ENCODE data around the gene MIAT.
"Not testable (repeated sequence)": the region's sequence is repeated elsewhere in the genome, so short reads cannot be mapped to it uniquely, and the experiment has no call there.

MIAT gene

DNA sequence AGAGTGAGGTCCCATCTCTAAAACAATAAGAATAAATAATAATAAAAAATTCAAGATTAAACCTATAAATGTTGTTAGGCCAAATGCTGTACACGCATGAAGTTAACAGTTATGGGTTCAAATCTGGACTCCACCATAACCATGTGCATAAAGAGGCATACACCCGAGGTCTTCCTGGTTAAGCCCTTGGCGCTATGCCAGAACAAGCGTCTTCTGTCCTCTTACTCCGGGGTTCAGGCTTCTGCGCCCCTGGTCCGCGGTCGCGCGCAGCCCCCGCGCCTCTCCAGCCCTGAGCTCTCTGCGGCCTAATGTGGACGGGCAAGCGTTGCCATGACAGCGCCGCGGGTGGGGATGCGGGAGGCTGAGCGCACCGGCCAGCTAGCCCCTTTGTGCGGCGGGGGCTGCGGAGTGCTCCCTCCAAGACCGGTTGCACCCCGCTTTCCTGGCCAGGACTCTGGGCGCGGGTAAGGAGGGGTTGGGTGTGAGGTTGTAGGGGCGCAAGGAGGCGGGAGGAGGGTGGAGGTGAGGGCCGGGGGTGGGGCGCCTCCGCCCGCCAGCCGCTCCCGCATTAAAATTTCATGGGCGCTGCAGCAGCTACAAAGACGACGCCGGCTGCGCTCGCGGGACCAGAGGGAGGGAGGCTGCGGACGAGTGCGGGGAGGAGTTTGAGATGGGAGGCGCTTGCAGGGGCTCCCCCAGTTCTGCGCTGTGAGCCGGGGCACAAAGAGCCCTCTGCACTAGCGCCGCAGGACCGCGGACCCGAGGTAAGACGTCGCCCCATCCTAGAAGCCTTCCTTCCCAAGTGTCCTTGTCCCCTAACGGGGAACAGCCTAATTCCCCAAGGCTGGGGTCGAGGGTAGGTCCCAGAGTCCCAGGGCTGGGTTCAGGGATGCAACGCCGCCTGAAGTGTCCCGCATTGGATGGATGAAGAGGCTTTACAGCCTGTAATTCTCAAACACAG is at the start of gene MIAT:
Gene MIAT (plus strand): TSS at position 698 of the 961 bp plus-strand sequence.
- H3K4me1 ChIP-seq: peaks cover 26 to 51% (median 31%) of the 10 kb centered on the region in 10 experiments
- no peaks in the 10 kb centered on the region for H3K36me3 ChIP-seq
- peak within 1 kb of the TSS in 6 of 11 experiments; percentile 19 to 59 (median 38); a peak in 10 of 22 replicates for H3K27ac ChIP-seq
- H4K20me1 ChIP-seq: no peaks in the 10 kb centered on the region; a peak in 1 of 22 replicates
- peaks cover 22 to 51% (median 35%) of the 10 kb centered on the region in 11 experiments for H3K27me3 ChIP-seq
- H3K9me3 ChIP-seq (replicated peaks in 1 of 11): no peaks in the 10 kb centered on the region
- peak within 1 kb of the TSS in 10 of 11 experiments; percentile 25 to 71 (median 49); a peak in 15 of 22 replicates for H3K9ac ChIP-seq
- H3K4me3 ChIP-seq: peak within 1 kb of the TSS; percentile 45 to 66 (median 51)
- no peak for TF ChIP-seq Cebpa-rat (IDR thresholded peaks at IDR 0.05)
- peak within 1 kb of the TSS; percentile 86 to 98 (median 95) for H3K4me2 ChIP-seq

DNA sequence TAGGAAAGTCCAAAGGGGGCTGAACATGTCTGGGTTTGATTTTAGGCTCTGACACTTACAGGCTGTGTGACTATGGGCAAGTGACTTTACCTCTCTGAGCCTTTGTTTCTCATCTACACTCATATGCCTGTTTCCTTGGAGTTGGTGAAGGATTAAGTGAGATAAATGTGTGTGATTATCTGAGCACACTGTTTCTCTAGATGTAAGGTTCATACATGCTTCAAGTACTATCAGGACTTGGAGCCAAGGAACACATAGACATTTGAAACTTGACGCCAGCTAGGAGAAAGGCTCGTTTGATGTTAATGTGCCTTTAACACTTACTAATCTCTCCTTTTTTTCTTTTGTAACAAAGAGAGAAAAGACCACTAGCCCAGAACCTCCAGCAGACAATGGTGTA is 49.3 kb upstream of the MIAT start:
- TF ChIP-seq Cebpa-rat (IDR thresholded peaks at IDR 0.05): no peak
- H3K4me2 ChIP-seq: peak overlapping the region in 5 of 11 experiments; percentile 5 to 79 (median 28); a peak in 5 of 22 replicates

DNA sequence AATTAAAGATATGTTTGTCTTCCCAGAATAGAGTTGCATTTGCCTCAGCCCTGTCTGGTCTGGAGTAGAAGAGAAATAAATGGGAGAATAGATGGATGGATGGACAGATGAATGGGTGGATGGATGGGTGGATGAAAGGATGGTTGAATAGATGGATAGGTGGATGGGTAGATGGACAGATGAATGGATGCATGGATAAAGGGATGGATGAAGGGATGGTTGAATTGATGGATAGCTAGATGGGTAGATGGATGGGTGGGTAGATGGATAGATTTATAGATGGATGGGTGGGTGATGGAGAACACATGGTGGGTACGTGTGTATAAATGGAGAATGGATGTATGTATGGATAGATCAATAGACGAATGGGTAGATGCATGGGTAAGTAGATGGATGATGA is 48.1 kb upstream of the MIAT start:
- Histone ChIP-seq H3K27ac (peak overlapping the region in 9 of 11 experiments; percentile 77 to 92 (median 84); a peak in 16 of 22 replicates), H4K20me1 (no peaks in the 10 kb centered on the region), H3K4me3 (no peak overlapping the region), H3K36me3 (no peaks in the 10 kb centered on the region), H3K4me2 (peak overlapping the region; percentile 62 to 84 (median 80)), H3K27me3 (no peaks in the 10 kb centered on the region), H3K9me3 (replicated peaks in 1 of 11) (no peaks in the 10 kb centered on the region), H3K9ac (peak overlapping the region in 5 of 11 experiments; percentile 55 to 80 (median 73); a peak in 5 of 22 replicates), H3K4me1 (peaks cover 44 to 91% (median 77%) of the 10 kb centered on the region in 10 experiments)
- no peak for TF ChIP-seq Cebpa-rat (IDR thresholded peaks at IDR 0.05)

More for the DNA sequence above, 49.3 kb upstream of the MIAT start:
- Histone ChIP-seq H3K4me3 (no peak overlapping the region), H3K27me3 (no peaks in the 10 kb centered on the region), H3K9ac (no peak overlapping the region; a peak in 1 of 22 replicates), H3K4me1 (peaks cover 40 to 83% (median 69%) of the 10 kb centered on the region in 10 experiments), H3K36me3 (no peaks in the 10 kb centered on the region), H3K27ac (peak overlapping the region in 8 of 11 experiments; percentile 10 to 92 (median 78); a peak in 11 of 22 replicates), H3K9me3 (replicated peaks in 1 of 11) (no peaks in the 10 kb centered on the region), H4K20me1 (no peaks in the 10 kb centered on the region)

DNA sequence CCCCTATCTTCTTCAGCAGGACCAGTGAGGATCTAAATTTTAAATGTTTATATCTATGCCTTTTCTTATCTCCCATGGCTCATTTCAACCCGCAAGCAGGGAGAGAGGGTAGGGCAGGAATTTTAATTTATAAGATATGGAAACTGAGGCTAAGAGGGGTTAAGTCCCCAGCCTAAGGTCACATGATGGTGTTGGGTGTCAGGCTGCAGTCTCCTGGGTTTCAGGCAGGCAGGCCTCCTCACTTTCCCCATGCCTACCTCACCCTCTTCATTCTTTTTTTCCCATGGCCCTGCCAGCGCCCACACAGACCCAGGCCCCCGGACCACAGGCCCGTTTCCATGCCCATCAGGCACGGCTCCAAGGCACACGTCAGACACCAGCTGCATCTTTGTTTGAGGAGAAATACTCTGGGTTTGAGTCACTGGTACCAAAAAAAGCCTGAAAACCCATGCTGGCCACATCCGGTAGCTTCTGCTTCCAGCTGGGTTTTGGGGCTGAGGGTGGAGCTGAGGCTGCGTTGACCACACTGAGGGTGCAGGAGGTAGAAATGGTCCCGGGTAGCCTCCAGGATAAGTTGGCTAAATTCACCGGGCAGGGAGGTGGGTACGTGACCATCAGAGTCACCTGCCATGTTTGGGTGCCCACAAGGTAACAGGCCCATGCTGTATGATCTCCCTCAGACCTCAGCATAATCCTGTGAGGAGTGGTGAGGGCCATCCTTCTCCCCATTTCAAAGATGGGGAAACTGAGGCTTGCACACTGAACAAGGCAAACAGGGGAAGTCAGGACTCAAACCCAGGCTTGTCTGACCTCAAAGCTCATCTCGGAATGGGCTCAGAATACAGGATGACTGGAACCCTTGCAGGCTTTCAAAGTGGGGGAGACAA is 47.1 kb upstream of the MIAT start:
- 0 out of 22 replicates have a peak, but pooled peaks of 2 of the 11 experiments have one; percentile 14 to 22 for TF ChIP-seq Cebpa-rat (IDR thresholded peaks at IDR 0.05)
- Histone ChIP-seq H3K4me2 (peak overlapping the region; percentile 62 to 84 (median 80)), H3K27me3 (no peaks in the 10 kb centered on the region), H4K20me1 (no peaks in the 10 kb centered on the region), H3K9me3 (replicated peaks in 1 of 11) (no peaks in the 10 kb centered on the region), H3K36me3 (no peaks in the 10 kb centered on the region), H3K4me3 (peak overlapping the region in 3 of 10 experiments; percentile 16 to 30 (median 23); a peak in 2 of 20 replicates), H3K9ac (peak overlapping the region in 10 of 11 experiments; percentile 48 to 80 (median 65); a peak in 20 of 22 replicates), H3K4me1 (peaks cover 55 to 91% (median 82%) of the 10 kb centered on the region in 10 experiments), H3K27ac (peak overlapping the region; percentile 30 to 92 (median 83); a peak in 21 of 22 replicates)

DNA sequence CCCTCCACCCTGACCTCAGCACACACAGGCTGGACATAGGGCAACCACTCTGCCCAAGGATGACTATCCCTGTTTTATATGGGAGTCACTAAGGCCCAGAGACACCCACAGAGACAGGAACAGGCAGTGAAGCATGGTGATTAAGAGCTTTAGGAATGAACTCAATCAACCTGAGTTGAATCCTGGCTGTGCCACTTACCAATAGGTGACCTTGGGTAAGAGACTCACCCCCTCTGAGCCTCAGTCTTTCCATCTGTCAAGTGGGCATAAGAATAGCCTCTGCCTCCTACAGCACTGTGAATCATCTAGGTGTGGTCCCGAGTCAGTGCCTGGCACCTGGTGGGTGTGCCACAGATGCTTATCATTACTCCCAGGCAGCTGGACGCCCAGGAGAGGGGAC is 46.4 kb upstream of the MIAT start:
- Histone ChIP-seq H3K4me2 (peak overlapping the region; percentile 62 to 84 (median 80)), H3K27ac (peak overlapping the region in 10 of 11 experiments; percentile 73 to 92 (median 84); a peak in 21 of 22 replicates), H3K27me3 (no peaks in the 10 kb centered on the region), H3K4me3 (0 out of 20 replicates have a peak overlapping the region, but pooled peaks of 1 of the 10 experiments have one; percentile 16), H4K20me1 (no peaks in the 10 kb centered on the region), H3K9ac (peak overlapping the region in 9 of 11 experiments; percentile 55 to 75 (median 66); a peak in 15 of 22 replicates), H3K36me3 (no peaks in the 10 kb centered on the region), H3K9me3 (replicated peaks in 1 of 11) (no peaks in the 10 kb centered on the region), H3K4me1 (peaks cover 62 to 95% (median 89%) of the 10 kb centered on the region in 10 experiments)
- no peak for TF ChIP-seq Cebpa-rat (IDR thresholded peaks at IDR 0.05)

DNA sequence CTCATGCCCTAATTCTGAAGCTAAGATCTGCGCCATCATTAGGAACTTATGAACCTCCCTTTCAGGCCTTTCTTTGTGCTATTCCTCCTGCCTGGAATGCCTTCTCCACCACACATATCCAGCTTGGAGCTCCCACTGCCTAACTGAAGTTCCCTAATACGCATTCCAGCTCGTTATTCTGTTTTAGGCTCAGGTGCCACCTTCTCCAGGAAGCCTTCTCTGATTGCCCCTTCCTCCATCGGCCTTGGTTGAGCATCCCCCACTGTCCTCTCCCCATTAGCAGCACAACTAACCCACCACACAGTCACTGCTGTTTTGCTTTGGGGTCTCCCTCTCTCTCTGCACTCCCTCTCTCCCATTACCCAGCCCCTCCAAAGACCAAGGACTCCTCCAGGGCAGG is 44.7 kb upstream of the MIAT start:
- TF ChIP-seq Cebpa-rat (IDR thresholded peaks at IDR 0.05): no peak
- peak overlapping the region; percentile 62 to 84 (median 77) for H3K4me2 ChIP-seq
- no peaks in the 10 kb centered on the region for H4K20me1 ChIP-seq
- peak overlapping the region in 5 of 11 experiments; percentile 10 to 67 (median 66); a peak in 6 of 22 replicates for H3K9ac ChIP-seq
- no peaks in the 10 kb centered on the region for H3K36me3 ChIP-seq
- peak overlapping the region in 7 of 11 experiments; percentile 59 to 92 (median 78); a peak in 14 of 22 replicates for H3K27ac ChIP-seq
- no peak overlapping the region for H3K4me3 ChIP-seq
- no peaks in the 10 kb centered on the region for H3K27me3 ChIP-seq
- H3K4me1 ChIP-seq: peaks cover 78 to 99% (median 97%) of the 10 kb centered on the region in 10 experiments
- H3K9me3 ChIP-seq (replicated peaks in 1 of 11): no peaks in the 10 kb centered on the region

DNA sequence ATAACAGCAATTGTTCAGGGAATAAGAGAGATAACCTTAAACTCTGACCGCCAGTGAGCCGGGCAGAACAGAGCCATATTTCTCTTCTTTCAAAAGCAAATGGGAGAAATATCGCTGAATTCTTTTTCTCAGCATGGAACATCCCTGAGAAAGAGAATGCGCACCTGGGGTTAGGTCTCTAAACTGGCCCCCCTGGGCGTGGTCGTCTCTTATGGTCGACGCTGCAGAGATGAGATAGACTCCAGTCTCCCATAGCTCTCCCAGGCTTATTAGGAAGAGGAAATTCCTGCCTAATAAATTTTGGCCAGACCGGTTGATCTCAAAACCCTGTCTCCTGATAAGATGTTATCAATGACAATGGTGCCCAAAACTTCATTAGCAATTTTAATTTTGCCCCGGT is 43.6 kb upstream of the MIAT start:
- Histone ChIP-seq H3K4me1 (peaks cover 89 to 99% (median 98%) of the 10 kb centered on the region in 10 experiments), H3K27ac (peak overlapping the region in 4 of 11 experiments; percentile 68 to 87 (median 75); a peak in 6 of 22 replicates), H3K9ac (peak overlapping the region in 3 of 11 experiments; percentile 3 to 23 (median 19); a peak in 3 of 22 replicates), H3K4me2 (peak overlapping the region in 9 of 11 experiments; percentile 72 to 92 (median 84); a peak in 16 of 22 replicates)
- not testable (repeated sequence) for H3K27me3 ChIP-seq; H3K9me3 ChIP-seq (replicated peaks in 1 of 11); H3K36me3 ChIP-seq; H4K20me1 ChIP-seq; H3K4me3 ChIP-seq

DNA sequence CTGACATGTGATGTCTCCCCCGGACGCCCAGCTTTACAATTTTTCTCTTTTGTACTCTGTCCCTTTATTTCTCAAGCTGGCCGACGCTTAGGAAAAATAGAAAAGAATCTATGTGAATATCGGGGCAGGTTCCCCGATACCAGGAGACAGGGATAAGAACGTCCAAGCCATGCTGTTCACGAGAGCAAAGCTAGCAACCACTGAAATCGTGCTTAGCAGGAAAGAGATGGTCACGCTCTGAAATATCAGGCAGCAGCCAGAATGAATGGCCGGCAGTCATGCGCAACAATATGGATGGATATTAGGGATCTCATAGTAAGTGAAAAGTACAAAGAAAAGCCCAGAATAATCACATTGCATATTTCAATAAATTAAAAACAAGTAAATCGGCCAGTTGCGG is 43.1 kb upstream of the MIAT start:
- H4K20me1 ChIP-seq: no peaks in the 10 kb centered on the region
- H3K9me3 ChIP-seq (replicated peaks in 1 of 11): no peaks in the 10 kb centered on the region
- peak overlapping the region in 6 of 11 experiments; percentile 48 to 87 (median 75); a peak in 9 of 22 replicates for H3K27ac ChIP-seq
- peaks cover 90 to 99% (median 98%) of the 10 kb centered on the region in 10 experiments for H3K4me1 ChIP-seq
- no peaks in the 10 kb centered on the region for H3K36me3 ChIP-seq
- peak overlapping the region in 10 of 11 experiments; percentile 72 to 96 (median 85); a peak in 20 of 22 replicates for H3K4me2 ChIP-seq
- no peak overlapping the region for H3K4me3 ChIP-seq
- H3K27me3 ChIP-seq: no peaks in the 10 kb centered on the region
- TF ChIP-seq Cebpa-rat (IDR thresholded peaks at IDR 0.05): no peak
- peak overlapping the region in 3 of 11 experiments; percentile 3 to 23 (median 19); a peak in 4 of 22 replicates for H3K9ac ChIP-seq

All from BLaER1 treated with 17β-estradiol and CSF1 and Interleukin-3, amounts not matched to agents 10 nM and 100 nM (cell line).